Gastrocnemius medialis (tissue), 4 donors: ENCODE results near the gene PVR.

Experiments used
- POLR2A ChIP-seq, 2 donors: fragments of 450-650 bp; IDR thresholded peaks; one replicate each; pipeline ENCODE4 v1.6.1; 2017; ENCODE audit warnings: antibody characterized with exemption in 2 of 2, mild to moderate bottlenecking in 2 of 2, moderate library complexity in 2 of 2
- TF ChIP-seq, protein P1 (sequence below), 5 experiments: fragments of 450-650 bp in 3 of 5; fragments of 200-600 bp in 2 of 5; sonication (generic) in 2 of 5; IDR thresholded peaks in 4 of 5; conservative IDR thresholded peaks in 1 of 5; 1 replicate in 4 of 5; 2 replicates in 1 of 5; pipeline ENCODE4 v1.5.1; 2016 to 2019; ENCODE audit warnings: antibody characterized with exemption in 5 of 5, mild to moderate bottlenecking in 3 of 5, moderate library complexity in 3 of 5

GRCh38 chr19:44700547-44700946 lies 56.8 kb downstream of the PVR start:
- TF ChIP-seq, protein P1, sequence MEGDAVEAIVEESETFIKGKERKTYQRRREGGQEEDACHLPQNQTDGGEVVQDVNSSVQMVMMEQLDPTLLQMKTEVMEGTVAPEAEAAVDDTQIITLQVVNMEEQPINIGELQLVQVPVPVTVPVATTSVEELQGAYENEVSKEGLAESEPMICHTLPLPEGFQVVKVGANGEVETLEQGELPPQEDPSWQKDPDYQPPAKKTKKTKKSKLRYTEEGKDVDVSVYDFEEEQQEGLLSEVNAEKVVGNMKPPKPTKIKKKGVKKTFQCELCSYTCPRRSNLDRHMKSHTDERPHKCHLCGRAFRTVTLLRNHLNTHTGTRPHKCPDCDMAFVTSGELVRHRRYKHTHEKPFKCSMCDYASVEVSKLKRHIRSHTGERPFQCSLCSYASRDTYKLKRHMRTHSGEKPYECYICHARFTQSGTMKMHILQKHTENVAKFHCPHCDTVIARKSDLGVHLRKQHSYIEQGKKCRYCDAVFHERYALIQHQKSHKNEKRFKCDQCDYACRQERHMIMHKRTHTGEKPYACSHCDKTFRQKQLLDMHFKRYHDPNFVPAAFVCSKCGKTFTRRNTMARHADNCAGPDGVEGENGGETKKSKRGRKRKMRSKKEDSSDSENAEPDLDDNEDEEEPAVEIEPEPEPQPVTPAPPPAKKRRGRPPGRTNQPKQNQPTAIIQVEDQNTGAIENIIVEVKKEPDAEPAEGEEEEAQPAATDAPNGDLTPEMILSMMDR (IDR thresholded peaks at IDR 0.05 in 4 of 5, conservative IDR thresholded peaks at IDR 0.05 in 1 of 5): no peak
- TF ChIP-seq POLR2A (IDR thresholded peaks at IDR 0.05): no peak
